Peyer's patch (tissue), 4 donors: Measurements from ENCODE around the gene AP1B1.

Experiments used
- CTCF ChIP-seq, 6 experiments: fragments of 450-650 bp in 4 of 6; fragments of 200-600 bp in 2 of 6; sonication (generic) in 1 of 6; IDR thresholded peaks; one replicate each; pipeline ENCODE4 v1.5.1; 2017 to 2019; ENCODE audit warnings: antibody characterized with exemption in 6 of 6, mild to moderate bottlenecking in 3 of 6, moderate library complexity in 1 of 6
- POLR2A ChIP-seq, 2 donors: fragments of 450-650 bp; IDR thresholded peaks; one replicate each; pipeline ENCODE4 v1.5.1; 2017; ENCODE audit warnings: antibody characterized with exemption in 2 of 2, mild to moderate bottlenecking in 2 of 2, moderate library complexity in 2 of 2

GRCh38 chr22:29308791-29309262 lies 79.5 kb downstream of the AP1B1 start:
- TF ChIP-seq CTCF (IDR thresholded peaks at IDR 0.05) (no peak), POLR2A (IDR thresholded peaks at IDR 0.05) (no peak)
